Hematopoietic multipotent progenitor cell treated with erythropoietin and hydrocortisone succinate and interleukin-3 and kit ligand, for 8 days (in vitro differentiated cells): ENCODE data around the gene ASMT.
"Not testable (repeated sequence)": the region's sequence is repeated elsewhere in the genome, so short reads cannot be mapped to it uniquely, and the experiment has no call there.

Experiments
- DNase-seq: peaks from one replicate; pipeline ENCODE4 v3.0.0-alpha.2; 2015

The ASMT gene

DNA sequence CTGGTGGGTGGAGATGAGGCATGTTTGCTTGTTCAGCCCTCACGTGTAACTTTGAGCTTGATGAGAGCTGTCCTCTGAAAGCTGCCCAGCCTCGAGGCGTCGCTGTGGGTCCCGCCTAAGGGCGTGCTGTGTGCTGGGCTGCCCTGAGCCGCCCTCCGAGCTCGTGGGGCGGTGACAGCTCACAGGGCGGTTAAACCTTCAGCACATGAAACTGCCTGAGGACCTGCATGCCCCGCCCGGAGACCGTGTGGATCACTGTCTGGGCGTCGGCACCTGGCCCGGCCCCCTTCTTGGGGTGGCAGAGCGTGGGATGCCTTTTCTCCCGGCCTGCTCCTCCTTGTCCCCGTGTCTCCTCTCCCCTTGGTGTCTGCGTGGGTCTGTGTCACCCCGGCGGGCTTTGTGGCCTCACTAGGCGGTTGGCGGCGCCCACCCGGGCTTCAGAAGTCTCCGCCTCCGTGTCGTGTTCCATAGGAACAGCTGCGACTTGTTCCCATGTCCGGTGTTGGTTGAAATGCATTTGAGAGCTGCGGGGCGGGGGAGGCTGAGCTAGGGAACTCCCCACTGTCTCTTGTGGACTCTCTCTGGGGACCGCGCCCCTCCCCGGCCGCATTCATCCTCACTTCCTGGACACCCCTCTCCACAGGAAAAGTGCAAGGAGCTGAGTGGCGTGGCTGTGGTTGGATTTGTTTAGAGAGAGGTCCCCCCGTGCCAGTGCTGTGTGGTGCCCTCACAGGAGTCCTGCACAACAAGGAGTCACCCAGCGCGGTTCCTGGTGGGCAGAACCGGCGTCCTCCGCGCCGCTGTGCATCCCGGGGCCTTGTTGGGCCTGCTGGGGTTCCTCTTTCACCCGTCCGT, 16.6 kb upstream of the ASMT start:
- DNase-seq = peak; percentile 79

DNA sequence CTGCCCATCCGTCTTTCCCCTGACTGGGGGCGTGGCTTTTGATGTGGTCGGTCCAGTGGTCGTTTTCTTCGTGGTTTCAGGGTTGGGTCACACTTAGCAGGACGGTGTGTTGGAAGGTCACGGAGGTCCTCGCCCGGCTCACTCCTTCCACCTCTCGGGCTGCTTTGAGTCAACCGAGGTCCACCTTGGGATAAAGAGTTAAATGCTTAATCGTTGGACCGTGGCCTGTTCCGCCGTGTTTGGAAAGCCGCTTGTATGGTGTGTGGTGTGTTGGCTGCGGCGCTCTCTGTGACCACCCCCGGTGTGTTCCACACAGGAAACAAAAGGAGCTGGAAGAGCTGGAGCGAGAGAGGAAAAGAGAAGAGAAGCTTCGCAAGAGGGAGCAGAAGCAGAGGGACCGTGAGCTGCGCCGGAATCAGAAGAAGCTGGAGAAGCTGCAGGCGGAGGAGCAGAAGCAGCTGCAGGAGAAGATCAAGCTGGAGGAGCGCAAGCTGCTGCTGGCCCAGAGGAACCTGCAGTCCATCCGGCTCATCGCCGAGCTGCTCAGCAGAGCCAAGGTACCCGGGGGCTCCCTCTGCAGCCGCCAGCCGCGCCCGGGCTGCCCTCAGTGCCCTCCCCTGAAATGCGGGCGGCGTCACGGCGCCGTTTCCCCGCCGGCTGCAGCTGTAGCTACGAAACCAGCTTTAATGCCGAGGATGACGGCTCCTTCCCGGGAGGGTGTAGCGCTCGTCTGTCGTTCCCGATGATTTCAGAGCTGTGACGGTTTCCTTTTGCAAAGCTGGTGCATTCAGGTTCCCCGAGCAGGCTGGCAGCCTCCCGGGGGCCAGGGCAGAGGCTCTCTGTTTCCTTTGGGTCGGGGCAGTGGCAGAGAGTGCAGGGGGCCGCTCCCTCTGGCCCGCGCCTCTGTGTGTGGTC, 15.7 kb upstream of the ASMT start:
- no peak for DNase-seq

DNA sequence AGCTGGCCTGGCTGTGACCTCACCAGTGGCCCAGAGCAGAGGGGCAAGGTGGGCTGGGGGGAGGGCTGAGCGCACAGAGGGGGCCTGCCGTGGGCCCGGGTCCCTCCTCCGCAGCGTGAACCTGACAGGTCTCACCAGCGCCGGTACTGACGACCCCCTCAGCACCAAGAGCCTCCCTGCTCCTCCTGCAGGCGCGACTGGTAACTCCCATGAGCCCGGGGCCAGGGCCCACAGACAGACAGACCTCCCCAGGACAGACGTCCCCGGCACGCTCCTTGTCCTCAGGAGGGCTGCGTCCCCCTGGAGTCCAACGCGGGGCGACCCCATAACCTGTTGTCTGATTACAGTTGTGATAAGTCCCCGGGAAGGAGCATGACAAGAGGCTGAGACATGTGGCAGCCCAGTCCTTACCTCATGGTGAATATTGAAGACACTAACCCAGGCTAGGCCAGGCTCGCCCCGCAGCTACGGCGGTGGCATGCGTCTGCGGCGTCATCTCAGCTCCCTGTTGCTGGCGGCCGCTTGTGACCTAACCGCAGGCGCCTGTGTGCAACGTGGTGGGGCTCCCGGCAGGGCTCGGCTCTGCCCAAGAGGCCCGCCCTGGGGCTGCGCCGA, 15.0 kb upstream of the ASMT start:
- no peak for DNase-seq

DNA sequence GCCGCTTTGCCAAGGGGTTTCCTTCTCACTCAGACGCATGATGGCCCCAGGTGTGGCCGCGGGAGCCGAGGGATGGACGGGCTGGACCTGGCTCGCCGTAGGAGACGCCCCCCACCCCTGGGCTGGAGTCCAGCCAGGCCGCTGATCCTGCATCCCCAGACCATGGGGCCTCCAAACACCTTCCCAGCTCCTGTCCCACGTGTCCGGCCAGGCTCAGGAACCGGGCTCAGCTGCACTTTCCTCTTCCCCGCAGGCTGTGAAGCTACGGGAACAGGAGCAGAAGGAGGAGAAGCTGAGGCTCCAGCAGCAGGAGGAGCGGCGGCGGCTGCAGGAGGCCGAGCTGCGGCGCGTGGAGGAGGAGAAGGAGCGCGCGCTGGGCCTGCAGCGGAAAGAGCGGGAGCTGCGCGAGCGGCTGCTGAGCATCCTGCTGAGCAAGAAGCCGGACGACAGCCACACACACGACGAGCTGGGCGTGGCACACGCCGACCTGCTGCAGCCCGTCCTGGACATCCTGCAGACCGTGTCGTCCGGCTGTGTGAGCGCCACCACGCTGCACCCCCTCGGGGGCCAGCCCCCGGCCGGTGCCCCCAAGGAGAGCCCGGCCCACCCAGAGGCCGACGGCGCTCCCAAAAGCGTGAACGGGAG, 14.3 kb upstream of the ASMT start:
- DNase-seq = no peak

DNA sequence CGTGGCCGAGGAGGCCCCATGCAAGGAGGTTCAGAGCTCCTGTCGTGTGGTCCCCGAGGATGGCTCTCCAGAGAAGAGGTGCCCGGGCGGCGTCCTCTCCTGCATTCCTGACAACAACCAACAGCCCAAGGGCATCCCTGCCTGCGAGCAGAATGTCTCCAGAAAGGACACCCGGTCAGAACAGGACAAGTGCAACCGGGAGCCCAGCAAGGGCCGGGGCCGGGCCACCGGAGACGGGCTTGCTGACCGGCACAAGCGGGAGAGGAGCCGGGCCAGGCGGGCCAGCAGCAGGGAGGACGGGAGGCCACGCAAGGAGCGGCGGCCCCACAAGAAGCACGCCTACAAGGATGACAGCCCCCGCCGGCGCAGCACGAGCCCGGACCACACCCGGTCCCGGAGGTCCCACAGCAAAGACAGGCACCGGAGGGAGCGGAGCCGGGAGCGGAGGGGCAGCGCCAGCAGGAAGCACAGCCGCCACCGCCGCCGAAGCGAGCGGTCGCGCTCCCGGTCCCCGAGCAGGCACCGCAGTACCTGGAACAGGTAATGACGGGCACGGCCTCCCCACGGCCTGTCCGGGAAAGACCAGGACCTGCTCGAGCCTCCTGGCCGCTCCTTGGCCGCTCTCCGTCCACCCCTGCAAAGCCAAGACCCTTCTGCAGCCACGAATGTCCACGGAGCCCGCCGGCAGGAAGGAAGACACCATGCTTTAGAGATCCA, 13.7 kb upstream of the ASMT start:
- no peak for DNase-seq

DNA sequence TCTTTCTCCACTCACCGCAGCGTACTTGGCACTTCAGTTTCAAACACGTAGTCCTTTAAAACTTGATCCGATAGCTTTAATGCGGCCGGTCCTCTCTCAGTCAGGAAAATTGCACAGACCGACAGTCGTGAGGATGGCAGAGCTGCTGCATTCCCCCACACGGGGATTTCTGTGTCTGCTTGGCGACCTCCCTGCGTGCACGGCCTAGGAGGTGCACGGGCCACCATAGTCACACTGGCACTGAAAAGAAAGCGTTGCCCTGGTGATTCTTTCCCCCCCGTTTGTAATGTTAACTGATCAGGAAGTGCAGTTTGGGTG, 13.1 kb upstream of the ASMT start:
- DNase-seq = no peak

DNA sequence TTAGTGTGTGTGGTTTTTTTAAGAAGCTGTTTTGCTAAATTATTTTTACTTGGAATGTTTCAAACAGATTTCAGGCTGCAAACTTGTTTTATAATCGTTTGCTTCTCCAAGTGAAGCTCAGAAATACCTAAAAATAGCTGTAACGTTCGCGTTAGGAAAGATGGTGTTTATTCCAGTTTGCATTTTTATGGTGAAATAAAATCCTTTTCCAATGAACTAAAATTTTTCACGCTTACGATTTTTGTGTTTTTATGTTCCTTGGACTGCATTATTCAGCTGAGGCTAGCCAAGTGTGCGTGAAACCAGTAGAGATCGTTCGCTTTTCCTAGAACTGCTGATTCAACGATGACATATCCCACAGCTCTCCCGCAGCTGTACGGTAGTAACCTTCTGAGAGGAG, 12.6 kb upstream of the ASMT start:
- DNase-seq = no peak

DNA sequence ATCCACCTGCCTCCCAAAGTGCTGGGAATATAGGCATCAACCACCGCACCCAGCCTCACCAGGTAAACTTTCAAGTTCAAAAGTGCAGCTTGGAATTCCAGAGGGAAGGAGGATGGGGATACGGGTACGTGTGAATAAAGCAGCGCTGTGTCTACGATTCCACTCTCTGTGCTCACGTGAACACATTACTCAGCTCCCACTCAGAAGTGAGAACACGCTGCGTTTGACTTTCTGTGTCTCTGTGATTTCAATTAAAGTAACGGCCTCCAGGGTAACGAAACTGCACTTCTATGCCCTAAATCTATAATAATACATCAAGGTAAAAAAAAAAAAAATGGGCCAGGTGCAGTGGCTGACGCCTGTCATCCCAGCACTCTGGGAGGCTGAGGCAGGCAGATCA, 8.4 kb upstream of the ASMT start:
- DNase-seq = no peak

DNA sequence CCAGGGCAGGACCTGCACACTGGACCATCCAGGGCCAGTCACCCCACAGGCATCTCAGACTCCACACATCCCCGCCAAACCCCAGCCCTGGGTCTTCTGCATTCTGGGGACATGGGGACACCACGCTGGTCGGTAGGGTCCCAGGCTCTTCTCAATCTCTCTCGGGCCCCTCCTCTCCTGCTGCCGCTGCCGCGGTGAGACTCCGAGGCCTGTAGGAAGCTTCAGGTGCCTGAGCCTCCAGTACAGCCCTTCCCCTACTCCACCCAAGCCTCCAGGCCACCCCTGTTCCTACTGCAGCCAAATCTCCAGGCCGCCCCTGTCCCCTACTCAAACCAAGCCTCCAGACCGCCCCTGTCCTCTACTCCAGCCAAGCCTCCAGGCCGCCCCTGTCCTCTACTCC, 5.5 kb upstream of the ASMT start:
- no peak for DNase-seq

DNA sequence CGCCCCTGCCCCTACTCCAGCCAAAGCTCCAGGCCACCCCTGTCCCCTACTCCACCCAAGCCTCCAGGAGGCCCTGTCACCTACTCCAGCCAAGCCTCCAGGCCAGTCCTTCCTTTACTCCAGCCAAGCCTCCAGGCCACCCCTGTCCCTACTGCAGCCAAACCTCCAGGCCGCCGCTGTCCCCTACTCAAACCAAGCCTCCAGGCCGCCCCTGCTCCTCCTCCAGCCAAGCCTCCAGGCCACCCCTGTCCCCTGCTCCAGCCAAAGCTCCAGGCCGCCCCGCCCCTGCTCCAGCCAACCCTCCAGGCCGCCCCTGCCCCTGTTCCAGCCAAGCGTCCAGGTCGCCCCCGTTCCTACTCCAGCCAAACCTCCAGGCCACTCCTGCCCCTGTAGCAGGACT, 5.1 kb upstream of the ASMT start:
- DNase-seq = no peak

DNA sequence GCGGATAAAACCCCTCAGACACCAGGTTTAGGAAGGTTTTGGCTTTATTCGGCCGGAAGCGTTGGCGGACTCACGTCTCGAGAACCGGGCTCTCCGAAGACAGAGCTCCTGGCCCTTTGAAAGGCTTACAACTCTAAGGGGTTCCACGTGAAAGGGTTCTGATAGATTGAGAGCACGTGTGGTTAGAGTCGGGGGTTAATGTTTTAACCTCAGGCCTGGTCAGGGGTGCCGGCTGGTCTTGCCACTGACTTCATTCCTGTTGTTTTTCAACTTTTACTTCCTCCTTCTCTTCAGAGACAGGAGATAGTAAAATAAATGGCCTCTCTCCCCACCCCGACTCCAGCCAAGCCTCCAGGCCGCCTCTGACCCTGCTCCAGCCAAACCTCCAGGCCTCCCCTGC, 4.7 kb upstream of the ASMT start:
- DNase-seq = no peak

DNA sequence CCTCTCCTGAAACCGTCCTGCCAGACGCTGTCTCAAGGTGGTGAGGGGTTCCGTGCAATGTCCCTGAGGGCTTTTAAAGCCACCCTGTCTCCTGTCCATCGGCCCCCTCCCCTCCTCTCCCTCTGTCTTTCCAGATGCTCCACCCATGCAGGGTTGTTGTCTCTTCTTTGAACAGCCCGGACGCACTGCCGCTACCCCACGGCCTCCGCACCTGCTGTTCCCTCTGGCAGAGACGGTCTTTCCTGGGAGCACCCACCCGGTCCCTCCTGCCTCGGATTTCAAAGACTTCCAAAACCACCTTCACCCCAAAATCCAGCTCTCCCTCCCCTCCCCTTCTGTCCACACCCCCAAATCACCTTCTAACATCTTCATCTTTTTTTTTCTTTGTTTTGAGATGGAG, 4.1 kb upstream of the ASMT start:
- DNase-seq = no peak

DNA sequence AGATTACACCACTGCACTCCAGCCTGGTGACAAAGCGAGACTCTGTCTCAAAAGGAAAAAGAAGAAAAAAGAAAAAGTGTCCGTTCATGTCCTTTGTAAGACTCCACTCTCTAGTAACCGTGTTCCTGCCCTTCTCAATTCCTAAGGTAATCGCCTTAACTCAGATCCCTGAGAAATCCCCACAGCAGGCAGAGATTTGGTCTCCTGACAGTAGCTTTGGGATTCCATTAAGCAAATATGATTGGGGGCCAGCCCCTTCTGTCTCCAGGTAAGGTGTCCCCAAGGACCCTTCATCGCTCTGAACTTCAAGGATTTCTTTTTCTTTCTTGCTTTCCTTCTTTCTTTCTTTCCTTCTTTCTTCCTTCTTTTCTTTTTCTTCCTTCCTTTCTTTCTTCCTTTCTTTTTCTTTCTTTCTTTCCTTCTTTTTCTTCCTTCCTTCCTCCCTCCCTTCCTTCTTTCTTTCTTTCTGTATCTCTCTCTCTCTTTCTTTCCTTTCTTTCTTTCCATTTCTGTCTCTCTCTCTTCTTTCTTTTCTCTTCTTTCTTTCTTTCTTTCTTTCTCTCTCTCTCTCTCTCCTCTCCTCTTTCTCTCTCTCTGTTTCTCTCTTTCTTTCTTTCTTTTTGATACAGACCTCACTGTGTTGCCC, 2.1 kb upstream of the ASMT start:
- no peak for DNase-seq

DNA sequence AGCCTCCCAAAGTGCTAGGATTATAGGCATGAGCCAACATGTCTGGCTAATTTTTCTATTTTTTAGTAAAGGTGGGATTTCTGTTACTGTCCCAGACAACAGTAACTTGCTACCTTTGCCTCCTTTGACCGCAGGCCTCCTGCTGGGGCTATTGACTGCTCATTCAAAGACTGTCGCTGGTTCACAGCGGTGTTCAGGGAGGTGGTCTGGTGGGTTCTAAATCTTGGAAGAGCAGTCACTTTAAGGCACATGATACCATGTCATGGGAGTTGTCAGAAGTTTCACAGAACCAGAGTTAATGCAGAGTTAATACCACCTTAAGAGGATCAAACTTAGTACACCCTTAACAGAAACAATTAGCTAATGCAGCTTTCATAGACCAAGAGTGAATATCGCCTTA, 3.8 kb downstream of the ASMT start:
- no peak for DNase-seq

DNA sequence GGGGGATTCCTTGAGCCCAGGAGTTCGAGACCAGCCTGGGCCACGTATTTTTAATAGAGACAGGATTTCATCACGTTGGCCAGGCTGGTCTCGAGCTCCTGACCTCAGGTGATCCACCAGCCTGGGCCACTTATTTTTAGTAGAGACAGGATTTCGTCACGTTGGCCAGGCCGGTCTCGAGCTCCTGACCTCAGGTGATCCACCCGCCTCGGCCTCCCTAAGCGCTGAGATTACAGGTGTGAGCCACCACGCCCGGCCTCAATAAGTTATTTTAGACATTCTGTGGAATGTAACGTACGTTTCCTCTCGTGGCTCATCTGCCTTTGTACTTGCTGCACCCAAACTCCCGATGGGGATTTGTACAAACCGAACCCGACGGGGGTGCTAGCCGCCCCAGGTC, 8.8 kb downstream of the ASMT start:
- DNase-seq = no peak

DNA sequence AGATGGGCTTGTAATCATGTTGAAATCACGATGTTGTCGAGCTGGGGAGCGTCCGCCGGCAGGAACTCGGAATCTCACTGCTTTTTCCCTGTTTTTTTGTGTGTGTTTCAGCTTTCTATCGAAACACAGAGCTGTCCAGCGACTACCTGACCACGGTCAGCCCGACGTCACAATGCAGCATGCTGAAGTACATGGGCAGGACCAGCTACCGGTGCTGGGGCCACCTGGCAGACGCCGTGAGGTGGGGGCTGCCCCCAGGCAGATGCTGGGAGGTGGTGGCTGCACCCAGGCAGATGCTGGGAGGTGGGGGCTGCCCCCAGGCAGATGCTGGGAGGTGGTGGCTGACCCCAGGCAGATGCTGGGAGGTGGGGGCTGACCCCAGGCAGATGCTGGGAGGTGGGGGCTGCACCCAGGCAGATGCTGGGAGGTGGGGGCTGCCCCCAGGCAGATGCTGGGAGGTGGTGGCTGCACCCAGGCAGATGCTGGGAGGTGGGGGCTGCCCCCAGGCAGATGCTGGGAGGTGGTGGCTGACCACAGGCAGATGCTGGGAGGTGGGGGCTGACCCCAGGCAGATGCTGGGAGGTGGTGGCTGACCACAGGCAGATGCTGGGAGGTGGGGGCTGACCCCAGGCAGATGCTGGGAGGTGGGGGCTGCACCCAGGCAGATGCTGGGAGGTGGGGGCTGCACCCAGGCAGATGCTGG, 9.4 kb downstream of the ASMT start:
- DNase-seq = not testable (repeated sequence)

DNA sequence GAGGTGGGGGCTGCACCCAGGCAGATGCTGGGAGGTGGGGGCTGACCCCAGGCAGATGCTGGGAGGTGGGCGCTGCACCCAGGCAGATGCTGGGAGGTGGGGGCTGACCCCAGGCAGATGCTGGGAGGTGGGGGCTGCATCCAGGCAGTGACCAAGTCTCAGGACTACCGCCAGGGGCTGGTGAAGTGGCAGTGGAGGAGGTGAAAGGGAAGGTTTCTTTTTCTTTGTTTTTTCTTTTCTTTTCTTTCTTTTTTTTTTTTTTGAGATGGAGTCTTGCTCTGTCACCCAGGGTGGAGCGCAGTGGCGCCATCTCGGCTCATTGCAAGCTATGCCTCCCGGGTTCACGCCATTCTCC, 10.0 kb downstream of the ASMT start:
- not testable (repeated sequence) for DNase-seq

DNA sequence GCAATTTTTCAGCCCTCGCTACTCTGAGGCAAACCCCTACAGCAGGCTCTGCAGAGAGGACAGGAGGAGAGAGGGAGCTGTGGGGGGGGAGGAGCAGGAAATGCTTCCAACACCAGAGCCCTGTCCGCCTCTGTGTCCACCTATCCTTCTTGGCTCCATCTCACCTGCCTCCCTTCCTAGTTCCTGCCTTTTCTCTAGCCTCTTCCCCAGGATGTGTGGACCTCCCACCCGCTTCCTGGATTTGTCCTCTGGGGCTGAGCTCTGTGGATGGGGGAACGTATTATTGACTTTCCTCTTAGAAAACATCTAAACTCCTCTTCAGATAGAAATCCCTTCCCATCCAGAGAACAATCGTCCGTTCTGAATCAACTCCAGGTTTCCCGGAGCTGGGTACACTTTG, 14.4 kb downstream of the ASMT start:
- DNase-seq = no peak

DNA sequence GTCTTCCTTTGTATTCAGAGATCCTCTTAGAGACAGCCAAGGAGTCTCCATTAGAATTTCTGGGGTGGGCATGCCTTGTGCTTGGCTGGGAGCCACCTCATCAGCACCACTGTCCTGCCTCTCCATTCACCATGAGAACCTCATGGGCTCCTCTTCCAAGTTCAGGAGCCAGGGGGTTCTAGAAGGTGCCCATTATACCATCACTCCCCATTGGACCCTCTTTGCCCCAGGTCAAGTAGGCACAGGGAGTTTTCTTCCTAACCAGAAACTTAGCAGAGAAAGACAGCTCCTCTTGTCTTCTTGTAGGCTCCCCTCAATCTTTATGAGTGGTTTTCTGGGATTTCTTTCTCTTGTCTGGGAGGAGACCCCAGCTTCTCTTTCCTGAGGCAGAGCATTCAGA, 31.1 kb downstream of the ASMT start:
- no peak for DNase-seq

DNA sequence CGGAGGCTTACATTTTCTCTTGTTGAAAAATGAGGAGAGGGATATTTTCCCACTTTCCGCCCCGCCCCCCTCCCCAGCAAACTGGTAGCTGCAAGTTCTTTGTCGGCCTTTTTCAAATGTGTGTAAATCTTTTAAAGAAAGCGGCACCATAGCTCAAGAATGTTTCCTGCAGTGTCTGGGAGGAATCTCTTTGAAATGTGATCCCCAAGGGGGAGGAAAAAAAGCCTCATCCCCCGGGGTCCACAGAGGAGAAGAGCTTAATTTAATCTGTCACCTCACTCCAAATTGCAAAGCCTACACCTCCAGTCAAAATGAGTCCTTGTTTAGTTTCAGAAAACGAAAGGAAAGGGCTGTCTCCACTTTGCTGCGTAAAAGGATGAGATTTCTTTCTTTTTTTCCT, 34.8 kb downstream of the ASMT start:
- DNase-seq = no peak

DNA sequence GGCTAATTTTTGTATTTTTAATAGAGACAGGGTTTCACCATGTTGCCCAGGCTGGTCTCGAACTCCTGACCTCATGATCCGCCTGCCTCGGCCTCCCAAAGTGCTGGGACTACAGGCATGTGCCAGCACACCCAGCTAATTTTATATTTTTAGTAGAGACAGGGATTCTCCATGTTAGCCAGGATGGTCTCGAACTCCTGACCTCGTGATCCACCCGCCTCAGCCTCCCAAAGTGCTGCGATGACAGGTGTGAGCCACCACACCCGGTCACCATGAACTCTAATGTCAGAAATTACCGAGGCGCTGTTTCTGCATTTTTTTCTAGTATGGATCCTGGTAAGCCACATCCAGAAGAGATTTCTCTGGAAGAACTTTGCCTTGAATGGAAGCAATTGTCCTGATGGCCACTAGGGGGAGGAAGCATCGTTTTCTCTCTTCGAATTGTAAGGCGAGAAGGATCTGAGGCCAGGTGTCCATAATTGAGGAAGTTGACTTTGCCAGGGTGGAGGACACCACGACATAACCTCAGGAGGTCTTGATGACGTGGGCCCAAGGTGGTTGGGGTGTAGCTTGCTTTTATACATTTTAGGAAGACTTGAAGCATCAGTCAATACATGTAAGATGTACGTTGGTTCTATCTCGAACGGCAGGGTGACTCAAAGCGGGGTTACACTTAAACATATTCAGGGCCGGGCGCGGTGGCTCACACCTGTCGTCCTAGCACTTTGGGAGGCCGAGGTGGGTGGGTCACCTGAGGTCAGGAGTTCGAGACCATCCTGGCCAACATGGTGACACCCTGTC, 37.4 kb downstream of the ASMT start:
- DNase-seq = peak; percentile 67
